H9 (cell line): Measurements from ENCODE around the gene SLC35D3. TPM values are rescaled to one million over a fixed set of nuclear protein-coding genes. Genes with fewer than 3 reads are reported as not detected.
A peak's percentile ranks its signal among the peaks of the same experiment; 100 is the strongest.

Experiments
- DNase-seq: peaks from one replicate; pipeline ENCODE4 v3.0.0-alpha.2; 2017
- H2AFZ ChIP-seq: one replicate; pipeline ENCODE4 v1.6.1; 2013; ENCODE audit warnings: mild to moderate bottlenecking, low read length, control low read depth, moderate library complexity
- H2AK5ac ChIP-seq: 2 replicates; pipeline ENCODE4 v1.6.1; 2013; ENCODE audit warnings: low read length, control low read depth, mixed read lengths; ENCODE audit not compliant: insufficient read length
- H2BK120ac ChIP-seq: one replicate; pipeline ENCODE4 v1.6.1; 2013; ENCODE audit warnings: low read depth, mild to moderate bottlenecking, low read length, control low read depth, inconsistent platforms; ENCODE audit not compliant: poor library complexity, severe bottlenecking
- H2BK12ac ChIP-seq: 2 replicates; pipeline ENCODE4 v1.6.1; 2013; ENCODE audit warnings: low read length, control low read depth, mixed read lengths, low read depth; ENCODE audit not compliant: insufficient read length
- H2BK15ac ChIP-seq: 2 replicates; pipeline ENCODE4 v1.6.1; 2013; ENCODE audit warnings: low read depth, low read length, control low read depth
- H2BK20ac ChIP-seq: one replicate; pipeline ENCODE4 v1.6.1; 2013; ENCODE audit warnings: low read depth, mild to moderate bottlenecking, low read length, control low read depth, inconsistent platforms; ENCODE audit not compliant: poor library complexity, severe bottlenecking
- H2BK5ac ChIP-seq: 2 replicates; pipeline ENCODE4 v1.6.1; 2013; ENCODE audit warnings: low read length, control low read depth, mixed read lengths; ENCODE audit not compliant: insufficient read length
- H3K14ac ChIP-seq: 2 replicates; pipeline ENCODE4 v1.6.1; 2013; ENCODE audit warnings: low read length, control low read depth; ENCODE audit not compliant: insufficient read depth
- H3K18ac ChIP-seq: 2 replicates; pipeline ENCODE4 v1.6.1; 2013; ENCODE audit warnings: low read depth, mild to moderate bottlenecking, mixed read lengths, low read length, control low read depth; ENCODE audit not compliant: insufficient read length
- H3K23ac ChIP-seq: 2 replicates; pipeline ENCODE4 v1.6.1; 2013; ENCODE audit warnings: low read length, control low read depth, mixed read lengths, low read depth; ENCODE audit not compliant: insufficient read length
- H3K23me2 ChIP-seq: 2 replicates; pipeline ENCODE4 v1.6.1; 2013; ENCODE audit warnings: low read depth, mild to moderate bottlenecking, mixed read lengths, low read length, control low read depth; ENCODE audit not compliant: insufficient read length, poor library complexity, severe bottlenecking
- H3K27ac ChIP-seq: 2 replicates; pipeline ENCODE4 v1.5.1; 2013; ENCODE audit warnings: low read length, control low read depth, mixed read lengths, low read depth; ENCODE audit not compliant: insufficient read length
- H3K27me3 ChIP-seq: 2 replicates; pipeline ENCODE4 v1.6.1; 2013; ENCODE audit warnings: low read length, control low read depth, inconsistent platforms; ENCODE audit not compliant: insufficient read depth
- H3K4ac ChIP-seq: 2 replicates; pipeline ENCODE4 v1.6.1; 2013; ENCODE audit warnings: low read depth, mild to moderate bottlenecking, control low read depth, inconsistent platforms, low read length, moderate library complexity
- H3K4me1 ChIP-seq: 2 replicates; pipeline ENCODE4 v1.6.1; 2013; ENCODE audit warnings: low read length, control low read depth, inconsistent platforms; ENCODE audit not compliant: insufficient read depth
- H3K4me2 ChIP-seq: 2 replicates; pipeline ENCODE4 v1.6.1; 2013; ENCODE audit warnings: low read length, control low read depth, mixed read lengths; ENCODE audit not compliant: insufficient read length, insufficient read depth
- H3K56ac ChIP-seq: 2 replicates; pipeline ENCODE4 v1.6.1; 2013; ENCODE audit warnings: low read depth, mild to moderate bottlenecking, mixed read lengths, low read length, control low read depth; ENCODE audit not compliant: insufficient read length
- H3K79me1 ChIP-seq: 2 replicates; pipeline ENCODE4 v1.6.1; 2013; ENCODE audit warnings: low read depth, mild to moderate bottlenecking, moderate library complexity, low read length, control low read depth, inconsistent platforms; ENCODE audit not compliant: insufficient read depth, poor library complexity, severe bottlenecking
- H3K79me2 ChIP-seq: 2 replicates; pipeline ENCODE4 v1.6.1; 2013; ENCODE audit warnings: low read length, control low read depth, inconsistent platforms; ENCODE audit not compliant: insufficient read depth
- H3K9ac ChIP-seq: 2 replicates; pipeline ENCODE4 v1.6.1; 2013; ENCODE audit warnings: low read length, control low read depth, mixed read lengths; ENCODE audit not compliant: insufficient read length; ENCODE audit errors: extremely low read depth
- H3K9me3 ChIP-seq: one replicate; pipeline ENCODE4 v1.6.1; 2013; ENCODE audit warnings: low read depth, low read length, inconsistent platforms; ENCODE audit not compliant: control insufficient read depth
- H3T11ph ChIP-seq: one replicate; pipeline ENCODE4 v1.6.1; 2013; ENCODE audit warnings: mild to moderate bottlenecking, low read length, control low read depth, inconsistent platforms
- H4K20me1 ChIP-seq: one replicate; pipeline ENCODE4 v1.6.1; 2013; ENCODE audit not compliant: control insufficient read depth, insufficient read length, insufficient read depth
- H4K5ac ChIP-seq: 2 replicates; pipeline ENCODE4 v1.6.1; 2013; ENCODE audit warnings: low read depth, mild to moderate bottlenecking, mixed read lengths, low read length, control low read depth; ENCODE audit not compliant: insufficient read length
- H4K8ac ChIP-seq: replicated peaks from 2 replicates; pipeline ENCODE4 v1.6.1; 2013; ENCODE audit warnings: low read length, control low read depth, mixed read lengths, low read depth; ENCODE audit not compliant: insufficient read length
- H4K91ac ChIP-seq: 2 replicates; pipeline ENCODE4 v1.6.1; 2013; ENCODE audit warnings: low read depth, mild to moderate bottlenecking, moderate library complexity, mixed read lengths, low read length, control low read depth; ENCODE audit not compliant: insufficient read length
- H3K27ac Mint-ChIP-seq, 3 experiments: 2 replicates in 2 of 3; 3 replicates in 1 of 3; pipeline ENCODE4 v1.8.0; 2020 to 2021; ENCODE audit warnings: mixed read lengths in 3 of 3, mild to moderate bottlenecking in 1 of 3, moderate library complexity in 1 of 3
- H3K27me3 Mint-ChIP-seq: 2 replicates; pipeline ENCODE4 v1.8.0; 2021; ENCODE audit warnings: low read depth, mild to moderate bottlenecking, moderate library complexity, mixed read lengths
- H3K36me3 Mint-ChIP-seq, 3 experiments: 2 replicates in 2 of 3; 3 replicates in 1 of 3; pipeline ENCODE4 v1.8.0; 2020 to 2021; ENCODE audit warnings: low read depth in 3 of 3, mixed read lengths in 3 of 3; ENCODE audit not compliant: insufficient read depth in 1 of 3
- H3K4me1 Mint-ChIP-seq, 2 experiments: 2 replicates each; pipeline ENCODE4 v1.8.0; 2020; ENCODE audit warnings: mixed read lengths in 2 of 2
- H3K4me3 Mint-ChIP-seq, 2 experiments: 2 replicates in 1 of 2; 3 replicates in 1 of 2; pipeline ENCODE4 v1.8.0; 2020 to 2021; ENCODE audit warnings: mild to moderate bottlenecking in 2 of 2, mixed read lengths in 2 of 2, moderate library complexity in 1 of 2
- H3K9me3 Mint-ChIP-seq, 2 experiments: 2 replicates in 1 of 2; 3 replicates in 1 of 2; pipeline ENCODE4 v1.8.0; 2020; ENCODE audit warnings: mild to moderate bottlenecking in 2 of 2, mixed read lengths in 2 of 2, moderate library complexity in 1 of 2
- WGBS: extraction: QIAGEN DNeasy Blood & Tissue Kit; methylation state at CpG from one replicate; pipeline ENCODE4 v1.1.7; 2013; ENCODE audit warnings: missing lambda C conversion rate, low lambda C conversion rate, mixed read lengths; ENCODE audit not compliant: insufficient read length; ENCODE audit errors: extremely low coverage; 5-methylcytosine and 5-hydroxymethylcytosine counted together
- total RNA-seq: library from RNA; stranded (reverse); gene quantifications from 2 replicates; pipeline ENCODE4 v1.2.1, GENCODE V29; 2021
- TF ChIP-seq, protein P1 (sequence below): fragments of 200-600 bp; sonication (generic); conservative IDR thresholded peaks from 3 replicates; pipeline ENCODE4 v1.8.0; 2021; ENCODE audit warnings: antibody characterized with exemption, mild to moderate bottlenecking

SLC35D3 gene
- total RNA-seq, 1 experiment from 2014 or later: 0.17 TPM

- peaks cover 26% of the 10 kb centered on the region; the same call in 1 of the 2 replicates for H3K27me3 ChIP-seq
- Mint-ChIP-seq H3K4me1 (peaks cover 7 to 19% of the 10 kb centered on the region in 2 experiments), H3K4me3 (peak overlapping the region; percentile 53 to 74)
These were observed 1.2 kb downstream of the SLC35D3 start for GRCh38 chr6:136923116-136923953.

More at GRCh38 chr6:136923116-136923953, 1.2 kb downstream of the SLC35D3 start:
- H3K79me1 ChIP-seq: no peaks in the 10 kb centered on the region
- peaks cover 2% of the 10 kb centered on the region; the same call in 1 of the 2 replicates for H3K4me1 ChIP-seq
- H2BK120ac ChIP-seq: no peak overlapping the region
- H3K9ac ChIP-seq: no peak overlapping the region
- H2AK5ac ChIP-seq: no peak overlapping the region
- no peak overlapping the region for H3K56ac ChIP-seq
- no peak overlapping the region for H2BK12ac ChIP-seq
- no CpG with 5 or more reads among the region's 65 CpGs for WGBS
- no peak overlapping the region for H4K91ac ChIP-seq
- H2BK20ac ChIP-seq: no peak overlapping the region
- H3K18ac ChIP-seq: no peak overlapping the region
- no peaks in the 10 kb centered on the region for H4K20me1 ChIP-seq
- DNase-seq: peak; percentile 71
- no peak overlapping the region for H3K27ac ChIP-seq
- Mint-ChIP-seq H3K27me3 (peaks cover 78% of the 10 kb centered on the region), H3K9me3 (no peaks in the 10 kb centered on the region; a peak in 1 of 5 replicates), H3K27ac (no peak overlapping the region), H3K36me3 (no peaks in the 10 kb centered on the region; a peak in 2 of 7 replicates)
- H3K23me2 ChIP-seq: peaks cover 25% of the 10 kb centered on the region
- H3K79me2 ChIP-seq: no peaks in the 10 kb centered on the region
- no peak overlapping the region for H4K8ac ChIP-seq
- TF ChIP-seq, protein P1, sequence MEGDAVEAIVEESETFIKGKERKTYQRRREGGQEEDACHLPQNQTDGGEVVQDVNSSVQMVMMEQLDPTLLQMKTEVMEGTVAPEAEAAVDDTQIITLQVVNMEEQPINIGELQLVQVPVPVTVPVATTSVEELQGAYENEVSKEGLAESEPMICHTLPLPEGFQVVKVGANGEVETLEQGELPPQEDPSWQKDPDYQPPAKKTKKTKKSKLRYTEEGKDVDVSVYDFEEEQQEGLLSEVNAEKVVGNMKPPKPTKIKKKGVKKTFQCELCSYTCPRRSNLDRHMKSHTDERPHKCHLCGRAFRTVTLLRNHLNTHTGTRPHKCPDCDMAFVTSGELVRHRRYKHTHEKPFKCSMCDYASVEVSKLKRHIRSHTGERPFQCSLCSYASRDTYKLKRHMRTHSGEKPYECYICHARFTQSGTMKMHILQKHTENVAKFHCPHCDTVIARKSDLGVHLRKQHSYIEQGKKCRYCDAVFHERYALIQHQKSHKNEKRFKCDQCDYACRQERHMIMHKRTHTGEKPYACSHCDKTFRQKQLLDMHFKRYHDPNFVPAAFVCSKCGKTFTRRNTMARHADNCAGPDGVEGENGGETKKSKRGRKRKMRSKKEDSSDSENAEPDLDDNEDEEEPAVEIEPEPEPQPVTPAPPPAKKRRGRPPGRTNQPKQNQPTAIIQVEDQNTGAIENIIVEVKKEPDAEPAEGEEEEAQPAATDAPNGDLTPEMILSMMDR: no peak
- peak overlapping the region; percentile 55 for H3K4me2 ChIP-seq
- no peak overlapping the region for H2AFZ ChIP-seq
- H3K4ac ChIP-seq: no peak overlapping the region
- H3K23ac ChIP-seq: no peak overlapping the region
- H3T11ph ChIP-seq: no peak overlapping the region
- H2BK5ac ChIP-seq: no peak overlapping the region
- H3K9me3 ChIP-seq: no peaks in the 10 kb centered on the region
- no peak overlapping the region for H3K14ac ChIP-seq
- no peak overlapping the region for H2BK15ac ChIP-seq
- no peak overlapping the region for H4K5ac ChIP-seq
